ENCODE measurements around the gene LRRTM3.

- TF ChIP-seq POLR2A (IDR thresholded peaks at IDR 0.05; ENCODE audit: low read length) (no peak), GATA1 (IDR thresholded peaks at IDR 0.05; ENCODE audit: low read depth, low read length) (no peak)
These were observed 64.5 kb downstream of the LRRTM3 start for GRCh38 chr10:66990143-66990830.
